MM.1S (cell line): ENCODE data around the gene CACUL1.

ENCODE experiments used
- DNase-seq: peaks from one replicate; pipeline ENCODE4 v3.0.0-alpha.2; 2015
- H2AFZ ChIP-seq: fragments of 300-600 bp; sonication (generic); 2 replicates; pipeline ENCODE4 v1.6.0; 2016; ENCODE audit warnings: antibody characterized with exemption, low read length
- H3F3A ChIP-seq: fragments of 300-600 bp; sonication (generic); 2 replicates; pipeline ENCODE4 v1.6.1; 2016; ENCODE audit warnings: mild to moderate bottlenecking, antibody characterized with exemption, low read length, moderate library complexity, mixed read lengths; ENCODE audit not compliant: insufficient read depth
- H3K27ac ChIP-seq: fragments of 300-600 bp; sonication (generic); 2 replicates; pipeline ENCODE4 v1.5.1; 2016; ENCODE audit warnings: mild to moderate bottlenecking, low read length
- H3K27me3 ChIP-seq: fragments of 300-600 bp; sonication (generic); replicated peaks from 2 replicates; pipeline ENCODE4 v1.6.0; 2016; ENCODE audit warnings: low read length; ENCODE audit not compliant: insufficient read depth
- H3K36me3 ChIP-seq: fragments of 300-600 bp; sonication (generic); replicated peaks from 2 replicates; pipeline ENCODE4 v1.6.1; 2016; ENCODE audit warnings: mild to moderate bottlenecking, low read length, mixed read lengths; ENCODE audit not compliant: insufficient read depth
- H3K4me1 ChIP-seq: fragments of 300-600 bp; sonication (generic); 2 replicates; pipeline ENCODE4 v1.6.1; 2016; ENCODE audit warnings: low read length, mixed read lengths
- H3K4me2 ChIP-seq: fragments of 300-600 bp; sonication (generic); 2 replicates; pipeline ENCODE4 v1.6.0; 2016; ENCODE audit warnings: low read depth, low read length
- H3K4me3 ChIP-seq: fragments of 300-600 bp; sonication (generic); 2 replicates; pipeline ENCODE4 v1.5.1; 2016; ENCODE audit warnings: low read length, mixed read lengths
- H3K79me2 ChIP-seq: fragments of 300-600 bp; sonication (generic); 2 replicates; pipeline ENCODE4 v1.6.1; 2016; ENCODE audit warnings: mixed run types, low read length, mixed read lengths
- H3K9ac ChIP-seq: fragments of 300-600 bp; sonication (generic); 2 replicates; pipeline ENCODE4 v1.6.1; 2016; ENCODE audit warnings: low read length, mixed read lengths
- H3K9me2 ChIP-seq: fragments of 300-600 bp; sonication (generic); replicated peaks from 2 replicates; pipeline ENCODE4 v1.6.1; 2016; ENCODE audit warnings: mild to moderate bottlenecking, low read length, mixed read lengths; ENCODE audit not compliant: insufficient read depth
- H3K9me3 ChIP-seq: fragments of 300-600 bp; sonication (generic); replicated peaks from 2 replicates; pipeline ENCODE4 v1.6.1; 2016; ENCODE audit warnings: mild to moderate bottlenecking, low read length, mixed read lengths; ENCODE audit not compliant: insufficient read depth
- H4K20me1 ChIP-seq: fragments of 300-600 bp; sonication (generic); 2 replicates; pipeline ENCODE4 v1.6.1; 2016; ENCODE audit warnings: mild to moderate bottlenecking, low read length, moderate library complexity, mixed read lengths; ENCODE audit not compliant: insufficient read depth
- EZH2 ChIP-seq: fragments of 300-600 bp; sonication (generic); optimal IDR thresholded peaks from 2 replicates; pipeline ENCODE3; 2017; ENCODE audit warnings: low read depth, mild to moderate bottlenecking, antibody characterized with exemption, low read length, mixed read lengths
- EZH2phosphoT487 ChIP-seq: fragments of 300-600 bp; sonication (generic); IDR thresholded peaks from 2 replicates; pipeline ENCODE4 v1.6.1; 2018; ENCODE audit warnings: antibody characterized with exemption, low read length
- TF ChIP-seq, protein P1 (sequence below): fragments of 300-600 bp; sonication (generic); IDR thresholded peaks from 2 replicates; pipeline ENCODE4 v1.5.1; 2016; ENCODE audit warnings: antibody characterized with exemption, low read length, mixed read lengths

Gene CACUL1

GRCh38 chr10:118793545-118793944, 38.8 kb upstream of the CACUL1 start:
- H3K27me3 ChIP-seq: no peaks in the 10 kb centered on the region
- H3K27ac ChIP-seq: no peak overlapping the region
- no peak for DNase-seq
- H3K4me2 ChIP-seq: no peak overlapping the region
- H3F3A ChIP-seq: no peaks in the 10 kb centered on the region
- H3K9ac ChIP-seq: no peak overlapping the region
- no peak overlapping the region for H3K4me3 ChIP-seq
- H3K9me3 ChIP-seq: no peaks in the 10 kb centered on the region
- no peaks in the 10 kb centered on the region for H3K9me2 ChIP-seq
- H4K20me1 ChIP-seq: no peaks in the 10 kb centered on the region
- TF ChIP-seq EZH2phosphoT487 (no peak), EZH2 (no peak)
- TF ChIP-seq, protein P1, sequence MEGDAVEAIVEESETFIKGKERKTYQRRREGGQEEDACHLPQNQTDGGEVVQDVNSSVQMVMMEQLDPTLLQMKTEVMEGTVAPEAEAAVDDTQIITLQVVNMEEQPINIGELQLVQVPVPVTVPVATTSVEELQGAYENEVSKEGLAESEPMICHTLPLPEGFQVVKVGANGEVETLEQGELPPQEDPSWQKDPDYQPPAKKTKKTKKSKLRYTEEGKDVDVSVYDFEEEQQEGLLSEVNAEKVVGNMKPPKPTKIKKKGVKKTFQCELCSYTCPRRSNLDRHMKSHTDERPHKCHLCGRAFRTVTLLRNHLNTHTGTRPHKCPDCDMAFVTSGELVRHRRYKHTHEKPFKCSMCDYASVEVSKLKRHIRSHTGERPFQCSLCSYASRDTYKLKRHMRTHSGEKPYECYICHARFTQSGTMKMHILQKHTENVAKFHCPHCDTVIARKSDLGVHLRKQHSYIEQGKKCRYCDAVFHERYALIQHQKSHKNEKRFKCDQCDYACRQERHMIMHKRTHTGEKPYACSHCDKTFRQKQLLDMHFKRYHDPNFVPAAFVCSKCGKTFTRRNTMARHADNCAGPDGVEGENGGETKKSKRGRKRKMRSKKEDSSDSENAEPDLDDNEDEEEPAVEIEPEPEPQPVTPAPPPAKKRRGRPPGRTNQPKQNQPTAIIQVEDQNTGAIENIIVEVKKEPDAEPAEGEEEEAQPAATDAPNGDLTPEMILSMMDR: no peak
- H3K4me1 ChIP-seq: no peaks in the 10 kb centered on the region
- H3K36me3 ChIP-seq: no peaks in the 10 kb centered on the region
- H2AFZ ChIP-seq: no peak overlapping the region
- H3K79me2 ChIP-seq: no peaks in the 10 kb centered on the region

- H4K20me1 ChIP-seq: no peaks in the 10 kb centered on the region
- H3K79me2 ChIP-seq: no peaks in the 10 kb centered on the region
- TF ChIP-seq EZH2phosphoT487 (no peak), EZH2 (no peak)
- TF ChIP-seq, protein P1: no peak
- H3K27ac ChIP-seq: no peak overlapping the region
- H3K4me3 ChIP-seq: no peak overlapping the region
- no peak overlapping the region for H2AFZ ChIP-seq
- H3K4me2 ChIP-seq: no peak overlapping the region
- no peaks in the 10 kb centered on the region for H3K9me2 ChIP-seq
- no peaks in the 10 kb centered on the region for H3K4me1 ChIP-seq
- H3K9me3 ChIP-seq: no peaks in the 10 kb centered on the region
- H3K9ac ChIP-seq: no peak overlapping the region
- no peaks in the 10 kb centered on the region for H3K36me3 ChIP-seq
- H3K27me3 ChIP-seq: no peaks in the 10 kb centered on the region
- DNase-seq: no peak
- no peaks in the 10 kb centered on the region for H3F3A ChIP-seq
Observed at GRCh38 chr10:118792526-118792925, 37.8 kb upstream of the CACUL1 start.

DNA sequence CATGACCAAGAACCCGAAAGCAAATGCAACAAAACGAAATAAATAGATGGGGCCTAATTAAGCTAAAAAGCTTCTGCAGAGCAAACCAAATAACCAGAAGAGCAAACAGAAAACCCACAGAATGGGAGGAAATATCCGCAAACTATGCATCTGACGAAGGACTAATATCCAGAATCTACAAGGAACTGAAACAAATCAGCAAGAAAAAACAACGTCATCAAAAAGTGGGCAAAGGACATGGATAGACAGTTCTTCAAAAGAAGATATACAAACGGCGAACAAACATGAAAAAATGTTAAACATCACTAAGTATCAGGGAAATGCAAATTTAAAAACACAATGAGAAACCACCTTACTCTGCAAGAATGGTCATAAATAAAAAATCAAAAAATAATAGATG, 35.3 kb upstream of the CACUL1 start:
- H3K4me2 ChIP-seq: no peak overlapping the region
- TF ChIP-seq, protein P1: no peak
- TF ChIP-seq EZH2phosphoT487 (no peak), EZH2 (no peak)
- no peak overlapping the region for H2AFZ ChIP-seq
- no peak for DNase-seq
- H3K4me1 ChIP-seq: no peaks in the 10 kb centered on the region
- H3K9ac ChIP-seq: no peak overlapping the region
- no peaks in the 10 kb centered on the region for H3K9me2 ChIP-seq
- no peaks in the 10 kb centered on the region for H3K36me3 ChIP-seq
- no peaks in the 10 kb centered on the region for H3K27me3 ChIP-seq
- no peaks in the 10 kb centered on the region for H3K79me2 ChIP-seq
- H3F3A ChIP-seq: no peaks in the 10 kb centered on the region
- H3K27ac ChIP-seq: no peak overlapping the region
- no peaks in the 10 kb centered on the region for H3K9me3 ChIP-seq
- H3K4me3 ChIP-seq: no peak overlapping the region
- no peaks in the 10 kb centered on the region for H4K20me1 ChIP-seq

DNA sequence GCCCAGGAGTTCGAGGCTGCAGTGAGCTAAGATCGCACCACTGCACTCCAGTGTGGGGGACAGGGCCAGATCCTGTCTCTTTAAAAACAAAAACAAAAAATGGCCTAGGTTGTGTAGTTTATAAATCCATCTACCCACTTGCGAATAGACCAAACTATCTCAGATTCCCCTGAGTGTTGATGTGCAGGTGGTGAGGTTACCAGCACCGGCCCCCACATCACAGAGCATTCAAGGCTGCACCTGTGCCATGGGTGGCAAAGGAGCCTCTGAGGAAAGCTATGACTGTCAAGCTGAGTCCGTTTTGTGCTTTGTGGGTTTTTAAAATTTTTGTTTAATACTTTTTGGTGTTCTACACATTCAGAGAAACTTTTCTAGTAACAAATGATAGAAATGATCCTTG, 30.8 kb upstream of the CACUL1 start:
- no peaks in the 10 kb centered on the region for H3K9me2 ChIP-seq
- H3K27ac ChIP-seq: no peak overlapping the region
- no peak overlapping the region for H3K4me3 ChIP-seq
- DNase-seq: no peak
- H3K36me3 ChIP-seq: no peaks in the 10 kb centered on the region
- no peaks in the 10 kb centered on the region for H3K79me2 ChIP-seq
- no peak overlapping the region for H3K4me2 ChIP-seq
- H3K9ac ChIP-seq: no peak overlapping the region
- no peaks in the 10 kb centered on the region for H3K27me3 ChIP-seq
- TF ChIP-seq, protein P1: no peak
- TF ChIP-seq EZH2phosphoT487 (no peak), EZH2 (no peak)
- no peaks in the 10 kb centered on the region for H3K4me1 ChIP-seq
- H2AFZ ChIP-seq: no peak overlapping the region
- no peaks in the 10 kb centered on the region for H4K20me1 ChIP-seq
- H3F3A ChIP-seq: no peaks in the 10 kb centered on the region
- no peaks in the 10 kb centered on the region for H3K9me3 ChIP-seq
